IPS DF 6.9 (cell line): ENCODE data around the gene MAPK13.
A peak's percentile ranks its signal among the peaks of the same experiment; 100 is the strongest.
"Not testable (repeated sequence)": the region's sequence is repeated elsewhere in the genome, so short reads cannot be mapped to it uniquely, and the experiment has no call there.

ENCODE experiments used
- DNase-seq: peaks from one replicate; pipeline ENCODE4 v3.0.0-alpha.2; 2013; ENCODE audit warnings: low read depth, low spot score
- H3K27ac ChIP-seq: one replicate; pipeline ENCODE4 v1.5.1; 2013; ENCODE audit warnings: low read length, control low read depth
- H3K27me3 ChIP-seq: 2 replicates; pipeline ENCODE4 v1.6.1; 2013; ENCODE audit warnings: mild to moderate bottlenecking, low read length; ENCODE audit not compliant: control insufficient read depth, insufficient read depth
- H3K36me3 ChIP-seq: 2 replicates; pipeline ENCODE4 v1.6.1; 2013; ENCODE audit warnings: low read length; ENCODE audit not compliant: control insufficient read depth, insufficient read depth
- H3K4me1 ChIP-seq: 2 replicates; pipeline ENCODE4 v1.6.1; 2013; ENCODE audit warnings: low read length; ENCODE audit not compliant: control insufficient read depth, insufficient read depth
- H3K4me3 ChIP-seq: 2 replicates; pipeline ENCODE4 v1.5.1; 2013; ENCODE audit warnings: mild to moderate bottlenecking, low read length
- H3K9me3 ChIP-seq: 2 replicates; pipeline ENCODE4 v1.6.1; 2013; ENCODE audit warnings: low read length, inconsistent platforms; ENCODE audit not compliant: control insufficient read depth, insufficient read depth
- WGBS: extraction: QIAGEN DNeasy Blood & Tissue Kit; methylation state at CpG from one replicate; pipeline ENCODE4 v1.1.7; 2013; ENCODE audit warnings: mixed read lengths, missing lambda C conversion rate; ENCODE audit not compliant: insufficient read length, insufficient coverage; 5-methylcytosine and 5-hydroxymethylcytosine counted together

The MAPK13 gene

DNA sequence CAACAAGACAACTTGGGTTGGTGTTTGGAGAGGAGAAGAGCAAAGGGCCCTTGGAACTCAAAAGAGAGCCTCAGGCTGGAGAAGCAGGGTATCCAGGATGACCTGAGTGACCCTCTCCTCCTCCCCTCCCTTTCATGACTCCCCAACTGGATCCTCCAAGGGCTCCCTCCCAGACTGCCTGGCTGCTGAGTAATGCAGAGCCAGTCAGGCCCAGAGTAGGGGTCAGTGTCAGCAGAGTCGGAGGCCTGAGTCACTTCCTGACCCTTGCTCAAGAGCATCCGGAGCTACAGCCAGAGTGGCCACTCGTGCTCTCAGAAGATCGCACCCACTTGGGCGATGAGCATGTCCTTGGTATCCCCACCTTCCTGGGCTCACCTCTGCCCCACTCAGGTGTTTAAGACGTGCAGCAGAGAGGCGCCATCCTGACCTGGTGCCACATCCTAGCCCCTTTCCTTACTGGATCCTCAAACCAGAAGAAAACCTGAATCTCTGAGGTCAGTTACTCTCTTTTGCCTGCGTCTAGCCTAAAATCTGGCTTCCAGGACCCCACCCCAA is 2.8 kb upstream of the MAPK13 start:
- Histone ChIP-seq H3K4me1 (peaks cover 8% of the 10 kb centered on the region), H3K4me3 (no peak overlapping the region), H3K36me3 (no peaks in the 10 kb centered on the region), H3K27ac (no peak overlapping the region), H3K9me3 (no peaks in the 10 kb centered on the region), H3K27me3 (no peaks in the 10 kb centered on the region)
- DNase-seq = no peak
- WGBS = no CpG with 5 or more reads among the region's 8 CpGs

- H3K4me3 ChIP-seq = no peak overlapping the region
These were observed 2.2 kb upstream of the MAPK13 start for GRCh38 chr6:36128073-36128472.

DNA sequence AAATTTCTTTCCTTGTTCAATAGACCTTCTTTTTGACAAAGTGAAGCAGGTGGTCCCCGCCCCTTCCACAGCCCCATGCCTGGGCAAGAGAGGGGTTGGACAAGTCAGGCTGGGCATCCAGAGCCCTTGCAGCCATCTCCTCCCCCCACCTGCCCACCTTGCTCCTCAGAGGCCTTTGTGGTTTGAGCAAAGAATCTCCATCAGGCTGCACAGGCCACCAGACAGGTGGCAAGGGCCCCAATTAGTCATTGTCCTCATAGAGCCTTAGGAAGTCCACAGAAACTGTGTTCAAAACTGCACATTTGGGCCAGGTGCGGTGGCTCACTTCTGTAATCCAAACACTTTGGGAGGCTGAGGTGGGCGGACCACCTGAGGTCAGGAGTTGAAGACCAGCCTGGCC is 1.5 kb upstream of the MAPK13 start:
- Histone ChIP-seq H3K4me3 (no peak overlapping the region), H3K27me3 (no peaks in the 10 kb centered on the region), H3K36me3 (no peaks in the 10 kb centered on the region), H3K27ac (no peak overlapping the region), H3K4me1 (peaks cover 5% of the 10 kb centered on the region; the same call in 1 of the 2 replicates), H3K9me3 (no peaks in the 10 kb centered on the region)
- DNase-seq = no peak
- WGBS = no CpG with 5 or more reads among the region's 3 CpGs

More at GRCh38 chr6:36128073-36128472, 2.2 kb upstream of the MAPK13 start:
- no peak overlapping the region for H3K27ac ChIP-seq
- H3K36me3 ChIP-seq = no peaks in the 10 kb centered on the region
- WGBS = no CpG with 5 or more reads among the region's 5 CpGs
- H3K9me3 ChIP-seq = no peaks in the 10 kb centered on the region
- H3K4me1 ChIP-seq = peaks cover 8% of the 10 kb centered on the region
- no peaks in the 10 kb centered on the region for H3K27me3 ChIP-seq
- DNase-seq = no peak

GRCh38 chr6:36129334-36129733 is 979 bp upstream of the MAPK13 start:
- not testable (repeated sequence) for H3K9me3 ChIP-seq, H3K27me3 ChIP-seq, H3K27ac ChIP-seq, H3K4me1 ChIP-seq, DNase-seq, H3K36me3 ChIP-seq, H3K4me3 ChIP-seq
- WGBS = no CpG with 5 or more reads among the region's 16 CpGs

DNA sequence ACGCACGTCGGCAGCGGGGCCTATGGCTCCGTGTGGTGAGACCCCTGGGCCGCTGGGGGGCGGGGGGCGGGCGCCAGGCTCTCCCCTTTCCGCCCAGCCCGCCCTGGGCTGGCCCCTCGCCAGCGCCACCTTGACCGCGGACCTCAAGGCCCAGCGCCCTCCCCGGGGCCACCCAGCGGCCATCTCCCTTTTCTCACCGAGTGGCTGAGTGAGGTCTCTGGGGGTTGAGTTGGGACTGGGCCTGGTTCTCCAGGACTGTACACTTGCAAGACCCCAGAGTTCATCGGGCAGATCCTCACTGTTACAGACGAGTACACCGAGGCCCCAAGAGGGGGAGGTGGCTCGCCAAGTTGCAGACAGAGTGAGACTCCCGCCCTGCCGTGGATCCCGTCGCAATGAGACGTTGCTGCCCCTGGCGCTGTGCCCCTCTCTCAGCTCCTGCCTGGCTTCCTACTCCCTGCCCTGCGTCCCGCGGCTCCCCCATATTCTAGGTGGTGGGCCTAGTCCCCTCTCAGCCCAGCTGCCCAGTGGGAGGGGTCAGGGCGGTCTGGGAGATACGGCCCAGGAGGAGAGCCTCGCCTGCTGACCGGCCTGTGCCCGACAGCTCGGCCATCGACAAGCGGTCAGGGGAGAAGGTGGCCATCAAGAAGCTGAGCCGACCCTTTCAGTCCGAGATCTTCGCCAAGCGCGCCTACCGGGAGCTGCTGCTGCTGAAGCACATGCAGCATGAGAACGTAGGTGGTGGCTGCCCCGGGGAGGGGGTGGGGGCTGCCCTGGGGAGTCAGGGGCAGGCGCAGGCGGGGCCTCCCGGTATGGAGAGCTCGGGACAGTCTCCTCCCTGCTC is 576 bp downstream of the MAPK13 start:
- Histone ChIP-seq H3K9me3 (no peaks in the 10 kb centered on the region), H3K4me3 (peak overlapping the region; percentile 57; the same call in 1 of the 2 replicates), H3K27ac (no peak overlapping the region), H3K4me1 (peaks cover 5% of the 10 kb centered on the region; the same call in 1 of the 2 replicates), H3K27me3 (no peaks in the 10 kb centered on the region), H3K36me3 (no peaks in the 10 kb centered on the region)
- no peak for DNase-seq
- no CpG with 5 or more reads among the region's 52 CpGs for WGBS

DNA sequence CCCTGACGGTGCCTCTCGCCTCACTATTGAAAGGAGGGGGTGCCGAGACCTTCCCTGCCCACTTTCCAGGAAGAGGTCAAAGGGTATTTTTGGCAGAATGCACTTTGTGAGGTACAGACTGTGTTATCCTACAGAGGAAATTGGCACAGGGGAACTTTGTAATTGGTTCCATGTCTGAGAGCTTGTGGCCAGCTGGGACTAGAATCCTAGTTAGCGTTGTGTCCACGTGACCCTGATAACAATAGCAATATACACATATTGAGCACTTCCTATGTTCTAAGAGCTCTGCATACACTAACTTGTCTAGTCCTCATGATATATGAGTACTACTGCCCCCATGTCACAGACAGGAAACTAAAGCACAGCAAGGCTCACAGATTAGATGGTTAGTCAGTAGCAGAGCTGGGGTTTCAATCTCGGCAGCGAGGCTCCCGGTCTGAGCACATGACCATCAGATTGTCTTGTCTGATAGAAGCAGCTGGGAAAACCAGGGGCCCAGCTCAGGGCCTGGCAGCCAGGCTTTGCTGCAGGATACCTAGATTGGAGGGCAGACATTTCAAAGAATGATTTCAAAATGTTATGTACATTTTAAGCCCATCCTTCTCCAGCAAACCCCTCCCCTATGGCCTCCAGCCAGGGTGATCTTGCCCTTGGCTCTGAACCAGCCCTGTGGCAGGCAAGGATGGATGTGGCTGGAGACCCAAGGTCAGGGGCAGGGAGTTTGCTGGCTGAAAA is 1.4 kb downstream of the MAPK13 start:
- H3K27me3 ChIP-seq = no peaks in the 10 kb centered on the region
- H3K9me3 ChIP-seq = no peaks in the 10 kb centered on the region
- no peaks in the 10 kb centered on the region for H3K36me3 ChIP-seq
- H3K4me3 ChIP-seq = no peak overlapping the region; the same call in 1 of the 2 replicates
- H3K27ac ChIP-seq = no peak overlapping the region
- H3K4me1 ChIP-seq = peaks cover 5% of the 10 kb centered on the region; the same call in 1 of the 2 replicates
- no peak for DNase-seq
- WGBS = no CpG with 5 or more reads among the region's 8 CpGs

GRCh38 chr6:36132246-36132895 is 2.1 kb downstream of the MAPK13 start:
- no peak for DNase-seq
- H3K4me3 ChIP-seq = no peak overlapping the region
- no CpG with 5 or more reads among the region's 5 CpGs for WGBS

GRCh38 chr6:36133148-36133547 is 2.8 kb downstream of the MAPK13 start:
- Histone ChIP-seq H3K27me3 (no peaks in the 10 kb centered on the region), H3K27ac (no peak overlapping the region), H3K4me1 (peaks cover 5% of the 10 kb centered on the region; the same call in 1 of the 2 replicates), H3K36me3 (no peaks in the 10 kb centered on the region), H3K4me3 (no peak overlapping the region), H3K9me3 (no peaks in the 10 kb centered on the region)
- WGBS = no CpG with 5 or more reads among the region's 4 CpGs
- no peak for DNase-seq

More at GRCh38 chr6:36132246-36132895, 2.1 kb downstream of the MAPK13 start:
- Histone ChIP-seq H3K36me3 (no peaks in the 10 kb centered on the region), H3K4me1 (peaks cover 5% of the 10 kb centered on the region; the same call in 1 of the 2 replicates), H3K27ac (no peak overlapping the region), H3K27me3 (no peaks in the 10 kb centered on the region), H3K9me3 (no peaks in the 10 kb centered on the region)

DNA sequence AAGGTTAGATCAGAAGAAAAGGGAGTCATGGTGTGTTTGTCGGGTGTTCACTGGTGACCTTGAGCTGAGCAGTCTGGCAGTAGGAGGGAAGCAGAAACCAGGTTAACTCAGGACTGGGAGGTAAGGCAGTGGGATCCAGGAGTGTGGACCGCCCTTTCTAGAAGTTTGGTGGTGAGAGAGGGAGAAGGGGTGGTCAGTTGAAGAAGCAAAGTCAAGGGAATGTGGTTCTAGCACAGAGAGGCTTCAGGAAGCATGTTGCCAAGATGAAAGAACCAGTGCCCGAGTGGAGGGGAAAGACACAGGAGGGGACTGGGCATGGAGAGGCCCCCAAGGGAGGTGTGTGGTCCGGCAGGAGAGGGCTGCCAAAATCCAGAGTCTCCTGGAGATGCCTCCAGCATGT is 3.6 kb downstream of the MAPK13 start:
- WGBS = no CpG with 5 or more reads among the region's 4 CpGs
- DNase-seq = no peak
- no peak overlapping the region for H3K4me3 ChIP-seq
- H3K36me3 ChIP-seq = no peaks in the 10 kb centered on the region
- H3K9me3 ChIP-seq = no peaks in the 10 kb centered on the region
- no peaks in the 10 kb centered on the region for H3K27me3 ChIP-seq
- H3K4me1 ChIP-seq = peaks cover 5% of the 10 kb centered on the region; the same call in 1 of the 2 replicates
- no peak overlapping the region for H3K27ac ChIP-seq
